Measurements from ENCODE around the gene TMEM223. TPM values are rescaled to one million over a fixed set of nuclear protein-coding genes. Genes with fewer than 3 reads are reported as not detected.
A peak's percentile ranks its signal among the peaks of the same experiment; 100 is the strongest.

The TMEM223 gene
- total and polyA plus RNA-seq, 9 of the 15 experiments (the other 6 are each of a cell fraction or from before 2014, with no cell fraction given): 5.9 to 34.5 (median 19.6) TPM

DNA sequence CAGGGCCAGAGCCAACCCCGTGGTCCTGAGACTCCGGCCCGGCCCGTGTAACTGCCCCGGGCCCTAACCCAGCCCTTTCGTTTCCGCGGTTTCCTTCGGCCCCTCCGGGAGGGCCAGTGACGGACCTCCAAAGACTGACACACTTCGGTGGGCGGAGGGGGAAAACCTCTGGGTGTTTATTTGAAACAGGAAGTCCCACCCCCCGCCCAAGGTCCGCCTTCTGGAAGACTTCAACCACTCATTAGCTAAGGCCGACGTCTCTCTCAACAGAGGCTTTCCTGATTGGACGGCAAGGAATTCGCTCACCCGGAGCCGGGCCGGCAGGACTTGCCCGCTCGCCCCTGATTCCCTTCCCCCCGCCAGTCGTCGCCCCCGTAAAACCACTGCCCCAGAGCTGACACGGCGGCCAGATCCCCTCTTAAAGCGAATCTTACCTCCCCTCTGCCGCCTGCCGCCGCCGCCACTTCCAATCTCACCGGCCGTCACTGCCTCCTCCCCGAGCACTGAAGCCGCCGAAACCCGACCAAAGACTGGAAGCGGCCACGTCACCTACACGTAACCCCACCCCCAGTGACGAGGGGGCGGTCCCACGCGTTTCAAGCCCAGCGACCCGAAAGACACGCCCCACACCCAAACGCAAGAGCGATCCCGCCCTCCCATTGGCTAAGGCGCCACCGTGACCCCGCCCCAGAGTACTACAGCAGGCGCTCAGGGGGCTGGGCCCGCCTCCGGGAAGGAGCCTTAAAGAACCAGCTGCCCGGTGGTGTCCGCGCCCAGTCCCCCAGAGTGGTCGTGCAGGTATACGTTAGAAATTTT lies 39.9 kb upstream of the TMEM223 start, which contains the start of gene STX5 (continued):
- TF ChIP-seq, protein P1, sequence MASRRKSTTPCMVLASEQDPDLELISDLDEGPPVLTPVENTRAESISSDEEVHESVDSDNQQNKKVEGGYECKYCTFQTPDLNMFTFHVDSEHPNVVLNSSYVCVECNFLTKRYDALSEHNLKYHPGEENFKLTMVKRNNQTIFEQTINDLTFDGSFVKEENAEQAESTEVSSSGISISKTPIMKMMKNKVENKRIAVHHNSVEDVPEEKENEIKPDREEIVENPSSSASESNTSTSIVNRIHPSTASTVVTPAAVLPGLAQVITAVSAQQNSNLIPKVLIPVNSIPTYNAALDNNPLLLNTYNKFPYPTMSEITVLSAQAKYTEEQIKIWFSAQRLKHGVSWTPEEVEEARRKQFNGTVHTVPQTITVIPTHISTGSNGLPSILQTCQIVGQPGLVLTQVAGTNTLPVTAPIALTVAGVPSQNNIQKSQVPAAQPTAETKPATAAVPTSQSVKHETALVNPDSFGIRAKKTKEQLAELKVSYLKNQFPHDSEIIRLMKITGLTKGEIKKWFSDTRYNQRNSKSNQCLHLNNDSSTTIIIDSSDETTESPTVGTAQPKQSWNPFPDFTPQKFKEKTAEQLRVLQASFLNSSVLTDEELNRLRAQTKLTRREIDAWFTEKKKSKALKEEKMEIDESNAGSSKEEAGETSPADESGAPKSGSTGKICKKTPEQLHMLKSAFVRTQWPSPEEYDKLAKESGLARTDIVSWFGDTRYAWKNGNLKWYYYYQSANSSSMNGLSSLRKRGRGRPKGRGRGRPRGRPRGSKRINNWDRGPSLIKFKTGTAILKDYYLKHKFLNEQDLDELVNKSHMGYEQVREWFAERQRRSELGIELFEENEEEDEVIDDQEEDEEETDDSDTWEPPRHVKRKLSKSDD (conservative IDR thresholded peaks at IDR 0.05; ENCODE audit: low read length): no peak
- TF ChIP-seq BRD4 (IDR thresholded peaks at IDR 0.05): no peak
- no peak for TF ChIP-seq MTA2 (IDR thresholded peaks at IDR 0.05; ENCODE audit: low read depth)
- peak; percentile 92 for TF ChIP-seq RBM25 (IDR thresholded peaks at IDR 0.05; ENCODE audit: low read depth, low read length, severe bottlenecking)
- TF ChIP-seq EGR1 (conservative IDR thresholded peaks at IDR 0.05): peak; percentile 81
- 0 out of 2 replicates have a peak, but pooled peaks have one; percentile 2 for TF ChIP-seq TCF3 (CRISPR knock-in tag; IDR thresholded peaks at IDR 0.05)
- TF ChIP-seq, protein P2, sequence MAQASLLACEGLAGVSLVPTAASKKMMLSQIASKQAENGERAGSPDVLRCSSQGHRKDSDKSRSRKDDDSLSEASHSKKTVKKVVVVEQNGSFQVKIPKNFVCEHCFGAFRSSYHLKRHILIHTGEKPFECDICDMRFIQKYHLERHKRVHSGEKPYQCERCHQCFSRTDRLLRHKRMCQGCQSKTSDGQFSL (CRISPR knock-in tag; IDR thresholded peaks at IDR 0.05): no peak
- TF ChIP-seq, protein P2 (tag; IDR thresholded peaks at IDR 0.05): no peak
- TF ChIP-seq NFRKB (IDR thresholded peaks at IDR 0.05; ENCODE audit: low read depth): 0 out of 2 replicates have a peak, but pooled peaks have one; percentile 16
- TF ChIP-seq YBX1 (IDR thresholded peaks at IDR 0.05): no peak
- TF ChIP-seq, protein P3, sequence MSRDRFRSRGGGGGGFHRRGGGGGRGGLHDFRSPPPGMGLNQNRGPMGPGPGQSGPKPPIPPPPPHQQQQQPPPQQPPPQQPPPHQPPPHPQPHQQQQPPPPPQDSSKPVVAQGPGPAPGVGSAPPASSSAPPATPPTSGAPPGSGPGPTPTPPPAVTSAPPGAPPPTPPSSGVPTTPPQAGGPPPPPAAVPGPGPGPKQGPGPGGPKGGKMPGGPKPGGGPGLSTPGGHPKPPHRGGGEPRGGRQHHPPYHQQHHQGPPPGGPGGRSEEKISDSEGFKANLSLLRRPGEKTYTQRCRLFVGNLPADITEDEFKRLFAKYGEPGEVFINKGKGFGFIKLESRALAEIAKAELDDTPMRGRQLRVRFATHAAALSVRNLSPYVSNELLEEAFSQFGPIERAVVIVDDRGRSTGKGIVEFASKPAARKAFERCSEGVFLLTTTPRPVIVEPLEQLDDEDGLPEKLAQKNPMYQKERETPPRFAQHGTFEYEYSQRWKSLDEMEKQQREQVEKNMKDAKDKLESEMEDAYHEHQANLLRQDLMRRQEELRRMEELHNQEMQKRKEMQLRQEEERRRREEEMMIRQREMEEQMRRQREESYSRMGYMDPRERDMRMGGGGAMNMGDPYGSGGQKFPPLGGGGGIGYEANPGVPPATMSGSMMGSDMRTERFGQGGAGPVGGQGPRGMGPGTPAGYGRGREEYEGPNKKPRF (IDR thresholded peaks at IDR 0.05; ENCODE audit: low read depth, low read length): no peak
- no peak for TF ChIP-seq ZFPM2 (CRISPR knock-in tag; IDR thresholded peaks at IDR 0.05)
- no peak for TF ChIP-seq SIN3B (IDR thresholded peaks at IDR 0.05; ENCODE audit: low read depth)
- TF ChIP-seq RNF2 (IDR thresholded peaks at IDR 0.05): no peak
- no peak for TF ChIP-seq NCOA2 (IDR thresholded peaks at IDR 0.05; ENCODE audit: partially characterized antibody in 2 of 2)
- TF ChIP-seq ZNF311 (CRISPR knock-in tag; IDR thresholded peaks at IDR 0.05): no peak
- TF ChIP-seq, protein P4, sequence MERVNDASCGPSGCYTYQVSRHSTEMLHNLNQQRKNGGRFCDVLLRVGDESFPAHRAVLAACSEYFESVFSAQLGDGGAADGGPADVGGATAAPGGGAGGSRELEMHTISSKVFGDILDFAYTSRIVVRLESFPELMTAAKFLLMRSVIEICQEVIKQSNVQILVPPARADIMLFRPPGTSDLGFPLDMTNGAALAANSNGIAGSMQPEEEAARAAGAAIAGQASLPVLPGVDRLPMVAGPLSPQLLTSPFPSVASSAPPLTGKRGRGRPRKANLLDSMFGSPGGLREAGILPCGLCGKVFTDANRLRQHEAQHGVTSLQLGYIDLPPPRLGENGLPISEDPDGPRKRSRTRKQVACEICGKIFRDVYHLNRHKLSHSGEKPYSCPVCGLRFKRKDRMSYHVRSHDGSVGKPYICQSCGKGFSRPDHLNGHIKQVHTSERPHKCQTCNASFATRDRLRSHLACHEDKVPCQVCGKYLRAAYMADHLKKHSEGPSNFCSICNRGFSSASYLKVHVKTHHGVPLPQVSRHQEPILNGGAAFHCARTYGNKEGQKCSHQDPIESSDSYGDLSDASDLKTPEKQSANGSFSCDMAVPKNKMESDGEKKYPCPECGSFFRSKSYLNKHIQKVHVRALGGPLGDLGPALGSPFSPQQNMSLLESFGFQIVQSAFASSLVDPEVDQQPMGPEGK (CRISPR knock-in tag; IDR thresholded peaks at IDR 0.05; ENCODE audit: borderline replicate concordance): no peak
- TF ChIP-seq RBFOX2 (IDR thresholded peaks at IDR 0.05; ENCODE audit: low read depth, low read length): peak; percentile 96
- TF ChIP-seq HCFC1 (IDR thresholded peaks at IDR 0.05; ENCODE audit: low read depth, low read length): peak; percentile 33
- TF ChIP-seq FOSL1 (tag; conservative IDR thresholded peaks at IDR 0.05): peak; percentile 68
- TF ChIP-seq MCM2 (IDR thresholded peaks at IDR 0.05; ENCODE audit: low read depth): no peak
- TF ChIP-seq CREB1 (IDR thresholded peaks at IDR 0.05): peak; percentile 94
- peak; percentile 94 for TF ChIP-seq CREB1 (CRISPR knock-in tag; IDR thresholded peaks at IDR 0.05)

Data from K562 (cell line).